HG03175 (cell line): ENCODE results near the gene PDGFRA.
A peak's percentile ranks its signal among the peaks of the same experiment; 100 is the strongest.
"Not testable (repeated sequence)": the region's sequence is repeated elsewhere in the genome, so short reads cannot be mapped to it uniquely, and the experiment has no call there.

Source experiments
- ATAC-seq: cut with Tn5 transposase; IDR thresholded peaks from one replicate; pipeline ENCODE4 v1.9.1; 2021; ENCODE audit warnings: mild to moderate bottlenecking, moderate library complexity; ENCODE audit not compliant: unreplicated experiment

The PDGFRA gene

GRCh38 chr4:54317690-54318089 is 88.6 kb downstream of the PDGFRA start:
- ATAC-seq: no peak

- ATAC-seq: no peak
These were observed 89.8 kb downstream of the PDGFRA start for GRCh38 chr4:54318904-54319303.

GRCh38 chr4:54320826-54321685 is 92.0 kb downstream of the PDGFRA start:
- no peak for ATAC-seq

GRCh38 chr4:54322818-54323417 is 93.8 kb downstream of the PDGFRA start:
- ATAC-seq: peak; percentile 76

GRCh38 chr4:54330896-54331295 is 101.8 kb downstream of the PDGFRA start:
- no peak for ATAC-seq

GRCh38 chr4:54332542-54332941 is 103.4 kb downstream of the PDGFRA start:
- ATAC-seq: no peak

- ATAC-seq: no peak
These were observed 104.6 kb downstream of the PDGFRA start for GRCh38 chr4:54333657-54334056.

GRCh38 chr4:54334769-54335168 is 105.7 kb downstream of the PDGFRA start:
- not testable (repeated sequence) for ATAC-seq

GRCh38 chr4:54337009-54337408 is 107.9 kb downstream of the PDGFRA start:
- ATAC-seq: no peak

- not testable (repeated sequence) for ATAC-seq
These were observed 113.0 kb downstream of the PDGFRA start for GRCh38 chr4:54342067-54342466.
